ENCODE results near the gene CUBN.

DNA sequence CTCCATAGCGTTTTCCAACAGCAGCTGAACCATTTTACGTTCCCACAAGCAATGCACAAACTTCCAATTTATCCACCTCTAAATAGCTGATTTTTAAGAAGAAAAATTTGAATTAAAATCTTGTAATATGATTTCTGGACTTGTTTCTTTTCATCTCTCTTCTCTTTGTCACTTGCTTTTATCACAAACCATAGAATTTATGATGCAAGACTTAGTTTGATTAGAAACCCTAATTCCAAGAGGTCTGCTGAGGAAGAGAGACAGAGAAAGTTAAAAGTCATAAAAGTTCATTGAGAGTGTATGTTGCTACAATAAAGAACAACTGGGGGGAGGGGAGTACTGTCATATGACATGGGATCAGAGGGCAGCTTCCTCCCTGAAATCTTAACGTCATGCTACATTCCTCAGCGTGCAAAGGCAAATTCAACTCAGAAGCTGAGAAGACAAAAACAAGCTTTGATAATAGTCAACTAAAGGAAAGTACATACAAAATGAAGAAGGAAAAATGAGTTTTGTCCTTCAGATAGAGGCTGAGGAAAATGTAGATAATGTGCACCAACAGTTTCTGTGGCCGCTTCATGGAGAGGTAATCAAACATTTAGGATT lies 18.4 kb upstream of the CUBN start:
- TF ChIP-seq, protein P1, sequence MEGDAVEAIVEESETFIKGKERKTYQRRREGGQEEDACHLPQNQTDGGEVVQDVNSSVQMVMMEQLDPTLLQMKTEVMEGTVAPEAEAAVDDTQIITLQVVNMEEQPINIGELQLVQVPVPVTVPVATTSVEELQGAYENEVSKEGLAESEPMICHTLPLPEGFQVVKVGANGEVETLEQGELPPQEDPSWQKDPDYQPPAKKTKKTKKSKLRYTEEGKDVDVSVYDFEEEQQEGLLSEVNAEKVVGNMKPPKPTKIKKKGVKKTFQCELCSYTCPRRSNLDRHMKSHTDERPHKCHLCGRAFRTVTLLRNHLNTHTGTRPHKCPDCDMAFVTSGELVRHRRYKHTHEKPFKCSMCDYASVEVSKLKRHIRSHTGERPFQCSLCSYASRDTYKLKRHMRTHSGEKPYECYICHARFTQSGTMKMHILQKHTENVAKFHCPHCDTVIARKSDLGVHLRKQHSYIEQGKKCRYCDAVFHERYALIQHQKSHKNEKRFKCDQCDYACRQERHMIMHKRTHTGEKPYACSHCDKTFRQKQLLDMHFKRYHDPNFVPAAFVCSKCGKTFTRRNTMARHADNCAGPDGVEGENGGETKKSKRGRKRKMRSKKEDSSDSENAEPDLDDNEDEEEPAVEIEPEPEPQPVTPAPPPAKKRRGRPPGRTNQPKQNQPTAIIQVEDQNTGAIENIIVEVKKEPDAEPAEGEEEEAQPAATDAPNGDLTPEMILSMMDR (IDR thresholded peaks at IDR 0.05): no peak
- TF ChIP-seq POLR2AphosphoS5 (IDR thresholded peaks at IDR 0.05): no peak
- no peak for TF ChIP-seq POLR2A (IDR thresholded peaks at IDR 0.05)

Measured in prostate gland (tissue), 2 donors.